Measurements from ENCODE around the gene TTF1.

Gene TTF1

GRCh38 chr9:132365986-132366385 is 40.7 kb downstream of the TTF1 start:
- no peaks in the 10 kb centered on the region for H3K9me3 Mint-ChIP-seq
- no peak overlapping the region for H3K27ac Mint-ChIP-seq
- H3K4me3 Mint-ChIP-seq, result no peak overlapping the region
- no peaks in the 10 kb centered on the region for H3K27me3 Mint-ChIP-seq (ENCODE audit: low read depth)
- H3K36me3 Mint-ChIP-seq (ENCODE audit: low read depth), result no peaks in the 10 kb centered on the region
- peaks cover 3% of the 10 kb centered on the region for H3K4me1 Mint-ChIP-seq (ENCODE audit: low read depth)

DNA sequence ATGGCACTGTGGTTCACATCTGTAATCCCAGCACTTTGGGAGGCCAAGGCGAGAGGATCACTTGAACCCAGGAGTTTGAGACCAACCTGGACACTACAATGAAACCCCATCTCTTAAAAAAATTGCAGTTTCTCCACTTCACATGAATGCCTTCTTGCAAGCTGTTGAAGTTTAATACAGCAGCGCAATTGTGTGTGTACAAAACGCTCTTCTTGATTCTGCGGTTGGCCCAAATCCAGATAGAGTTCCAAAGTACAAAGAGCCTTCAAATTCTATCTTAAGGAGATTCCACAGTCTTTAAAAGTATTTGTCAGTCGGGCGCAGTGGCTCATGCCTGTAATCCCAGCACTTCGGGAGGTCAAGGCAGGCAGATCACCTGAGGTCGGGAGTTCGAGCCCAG is 42.6 kb downstream of the TTF1 start:
- Mint-ChIP-seq H3K4me3 (no peak overlapping the region), H3K4me1 (ENCODE audit: low read depth) (no peaks in the 10 kb centered on the region), H3K27me3 (ENCODE audit: low read depth) (no peaks in the 10 kb centered on the region), H3K36me3 (ENCODE audit: low read depth) (no peaks in the 10 kb centered on the region), H3K27ac (no peak overlapping the region), H3K9me3 (no peaks in the 10 kb centered on the region)

DNA sequence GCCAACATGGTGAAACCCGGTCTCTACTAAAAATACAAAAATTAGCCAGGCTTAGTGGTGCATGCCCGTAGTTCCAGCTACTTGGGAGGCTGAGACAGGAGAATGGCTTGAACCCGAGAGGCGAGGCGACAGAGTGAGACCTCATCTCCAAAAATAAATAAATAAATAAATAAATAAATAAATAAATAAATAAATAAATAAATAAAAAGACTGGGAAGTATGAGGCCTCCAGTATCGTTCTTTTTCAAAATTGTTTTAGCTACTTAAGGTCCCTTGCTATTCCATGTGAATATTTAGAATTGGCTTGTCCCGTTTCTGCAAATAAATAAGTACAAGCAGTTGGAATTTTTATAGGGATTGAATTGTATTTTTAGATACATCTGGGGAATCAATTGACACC is 48.9 kb downstream of the TTF1 start:
- Mint-ChIP-seq H3K4me3 (no peak overlapping the region), H3K4me1 (ENCODE audit: low read depth) (peaks cover 15% of the 10 kb centered on the region), H3K27ac (no peak overlapping the region), H3K9me3 (no peaks in the 10 kb centered on the region), H3K27me3 (ENCODE audit: low read depth) (no peaks in the 10 kb centered on the region), H3K36me3 (ENCODE audit: low read depth) (peaks cover 15% of the 10 kb centered on the region)

DNA sequence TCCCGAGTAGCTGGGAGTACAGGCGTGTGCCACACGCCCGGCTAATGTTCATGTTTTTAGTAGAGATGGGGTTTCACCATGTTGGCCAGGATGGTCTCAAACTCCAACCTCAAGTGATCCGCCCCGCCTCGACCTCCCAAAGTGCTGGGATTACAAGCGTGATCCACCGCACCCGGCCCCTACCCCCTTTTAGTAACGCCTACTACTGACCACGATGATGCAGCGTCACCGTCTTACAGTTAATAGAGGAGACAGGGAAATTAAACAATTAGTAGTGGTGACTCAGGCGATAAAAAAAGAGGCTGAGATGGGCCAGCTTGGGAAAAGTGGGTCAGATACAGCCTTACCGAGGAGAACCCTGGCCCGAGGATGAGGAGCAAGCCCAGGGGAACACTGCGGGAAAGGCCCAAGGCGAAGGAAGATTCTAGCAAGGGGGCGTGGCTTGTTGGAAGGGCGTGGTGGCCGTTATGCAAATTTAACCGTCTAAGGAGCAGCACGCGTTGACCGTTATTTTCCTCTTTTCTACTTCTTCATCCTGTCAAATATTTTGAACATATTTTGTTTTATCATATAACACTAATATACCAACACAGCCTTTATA is 50.2 kb downstream of the TTF1 start:
- Mint-ChIP-seq H3K4me1 (ENCODE audit: low read depth) (peaks cover 27% of the 10 kb centered on the region), H3K9me3 (no peaks in the 10 kb centered on the region), H3K27me3 (ENCODE audit: low read depth) (no peaks in the 10 kb centered on the region), H3K27ac (peak overlapping the region; percentile 62), H3K36me3 (ENCODE audit: low read depth) (peaks cover 26% of the 10 kb centered on the region), H3K4me3 (no peak overlapping the region)

GRCh38 chr9:132354637-132355355 is 51.8 kb downstream of the TTF1 start, which contains the start of gene SETX:
Gene SETX (minus strand): TSS chr9:132354986. CDS start chr9:132349428, 5,558 bp downstream.
- Mint-ChIP-seq H3K4me1 (ENCODE audit: low read depth) (peaks cover 35% of the 10 kb centered on the region), H3K27ac (peak within 1 kb of the TSS; percentile 94), H3K9me3 (no peaks in the 10 kb centered on the region), H3K27me3 (ENCODE audit: low read depth) (no peaks in the 10 kb centered on the region), H3K36me3 (ENCODE audit: low read depth) (peaks cover 34% of the 10 kb centered on the region), H3K4me3 (peak within 1 kb of the TSS; percentile 91)

DNA sequence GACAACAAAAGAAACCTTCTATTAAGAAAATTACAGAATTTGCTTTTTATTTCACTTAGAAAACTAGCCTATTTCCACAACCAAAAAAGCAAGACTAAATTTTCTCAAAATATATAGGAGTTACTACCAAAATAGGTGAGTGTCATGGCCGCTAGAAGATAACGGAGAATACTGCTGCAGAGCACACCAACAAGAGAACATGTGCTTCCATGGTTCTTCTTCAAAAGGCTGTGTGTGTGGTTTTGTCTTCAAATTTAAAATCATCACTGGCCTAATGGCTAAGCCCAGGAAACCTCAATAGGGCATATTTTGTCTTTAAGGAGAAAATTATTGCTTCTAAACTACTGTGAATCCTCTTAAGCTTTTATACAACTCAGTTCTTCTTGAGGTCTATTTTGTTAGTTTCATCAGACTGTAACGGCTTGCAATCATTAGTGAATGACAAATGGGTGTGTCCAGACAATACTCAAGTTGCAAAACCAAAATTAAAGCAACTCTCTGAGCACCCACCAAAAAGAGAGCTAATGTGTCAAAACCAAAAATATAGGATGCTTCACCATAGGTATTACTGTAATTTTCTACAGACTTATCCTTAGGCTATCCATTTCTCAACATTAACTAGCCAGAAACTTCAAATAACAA is 55.1 kb downstream of the TTF1 start:
- H3K36me3 Mint-ChIP-seq (ENCODE audit: low read depth), result peaks cover 48% of the 10 kb centered on the region
- H3K4me3 Mint-ChIP-seq, result peak overlapping the region; percentile 91

DNA sequence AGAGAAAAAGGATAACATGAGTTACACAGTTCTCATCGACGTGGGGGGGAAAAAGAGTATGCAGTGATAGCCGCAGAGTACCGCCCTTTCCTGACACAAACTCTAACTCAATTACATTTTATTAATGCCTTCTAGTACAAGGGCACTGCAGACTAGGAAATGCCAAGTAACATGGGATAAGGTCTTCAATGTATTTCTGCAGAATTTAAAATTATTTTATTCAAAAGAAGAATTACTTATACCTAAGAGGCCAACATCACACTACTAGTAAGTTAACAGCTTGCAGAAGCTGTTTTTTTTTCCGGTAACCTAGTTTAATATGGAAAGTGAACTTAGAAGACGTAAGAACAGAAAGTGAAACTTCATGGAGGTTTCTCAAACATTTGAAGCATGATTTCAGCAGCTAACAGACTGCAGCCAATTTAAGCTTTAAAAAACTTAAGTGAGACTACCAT is 55.8 kb downstream of the TTF1 start:
- H3K27ac Mint-ChIP-seq, result peak overlapping the region; percentile 90
- H3K4me1 Mint-ChIP-seq (ENCODE audit: low read depth), result peaks cover 49% of the 10 kb centered on the region
- peaks cover 52% of the 10 kb centered on the region for H3K36me3 Mint-ChIP-seq (ENCODE audit: low read depth)
- H3K4me3 Mint-ChIP-seq, result peak overlapping the region; percentile 91
- no peaks in the 10 kb centered on the region for H3K9me3 Mint-ChIP-seq
- no peaks in the 10 kb centered on the region for H3K27me3 Mint-ChIP-seq (ENCODE audit: low read depth)

More for the DNA sequence above, 55.1 kb downstream of the TTF1 start:
- Mint-ChIP-seq H3K27ac (peak overlapping the region; percentile 90), H3K9me3 (no peaks in the 10 kb centered on the region), H3K27me3 (ENCODE audit: low read depth) (no peaks in the 10 kb centered on the region), H3K4me1 (ENCODE audit: low read depth) (peaks cover 46% of the 10 kb centered on the region)

- Mint-ChIP-seq H3K36me3 (ENCODE audit: low read depth) (peaks cover 56% of the 10 kb centered on the region), H3K27ac (peak overlapping the region; percentile 17), H3K9me3 (no peaks in the 10 kb centered on the region), H3K27me3 (ENCODE audit: low read depth) (no peaks in the 10 kb centered on the region), H3K4me3 (no peak overlapping the region), H3K4me1 (ENCODE audit: low read depth) (peaks cover 45% of the 10 kb centered on the region)
These were observed 58.0 kb downstream of the TTF1 start for GRCh38 chr9:132348676-132349075.

DNA sequence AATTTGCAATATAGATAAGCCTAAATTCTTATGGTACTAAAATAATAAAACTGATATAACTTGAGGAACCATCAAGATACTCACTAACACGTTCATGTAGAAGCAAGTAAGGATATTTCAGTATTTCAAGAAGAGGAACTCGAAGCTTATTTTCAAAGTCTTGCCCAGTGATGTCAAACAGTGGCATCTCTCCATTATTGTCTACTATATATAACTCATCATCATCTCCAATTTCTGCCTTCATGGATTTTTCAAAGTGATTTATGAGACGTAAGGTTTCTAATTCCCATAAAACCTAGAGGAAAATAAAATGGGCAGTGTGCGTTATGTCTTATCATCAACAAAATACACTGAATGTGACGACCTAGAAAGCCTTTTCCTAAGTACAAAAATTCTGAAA is 60.5 kb downstream of the TTF1 start:
- Mint-ChIP-seq H3K36me3 (ENCODE audit: low read depth) (peaks cover 53% of the 10 kb centered on the region), H3K9me3 (no peaks in the 10 kb centered on the region), H3K4me1 (ENCODE audit: low read depth) (peaks cover 23% of the 10 kb centered on the region), H3K4me3 (no peak overlapping the region), H3K27me3 (ENCODE audit: low read depth) (no peaks in the 10 kb centered on the region), H3K27ac (no peak overlapping the region)

DNA sequence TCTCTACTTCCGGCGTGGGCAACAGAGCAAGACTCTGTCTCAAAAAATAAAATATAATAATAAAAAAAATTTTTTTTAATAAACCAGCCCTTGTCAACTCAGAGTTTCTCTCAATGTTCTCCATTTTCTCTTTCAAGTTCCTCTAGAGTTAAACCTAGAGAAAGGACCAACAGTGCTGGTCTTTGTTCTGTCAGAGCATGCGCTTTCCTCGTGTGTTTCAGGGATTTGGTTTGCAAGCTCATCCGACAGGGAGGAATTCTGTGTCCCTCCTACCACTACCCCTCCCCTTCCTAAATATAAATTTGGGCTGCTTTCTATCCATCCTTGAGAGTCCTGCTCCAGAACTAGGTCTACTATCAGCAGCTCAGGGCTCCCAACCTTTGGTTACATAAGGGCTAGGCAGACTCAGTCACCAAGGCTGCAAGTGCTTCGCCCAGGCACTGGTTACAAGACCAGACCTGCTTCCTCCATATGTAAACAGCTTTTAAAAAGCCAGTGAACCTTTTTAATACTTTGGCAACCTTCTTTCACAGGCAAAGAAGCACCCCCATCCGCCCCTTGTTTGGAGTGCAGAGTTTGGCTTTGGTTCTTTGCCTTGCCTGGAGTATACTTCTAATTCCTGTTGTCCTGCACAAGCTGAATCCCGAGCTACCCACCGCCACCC is 65.3 kb downstream of the TTF1 start:
- peaks cover 11% of the 10 kb centered on the region for H3K4me1 Mint-ChIP-seq (ENCODE audit: low read depth)
- H3K9me3 Mint-ChIP-seq, result no peaks in the 10 kb centered on the region
- H3K4me3 Mint-ChIP-seq, result no peak overlapping the region
- H3K36me3 Mint-ChIP-seq (ENCODE audit: low read depth), result peaks cover 61% of the 10 kb centered on the region
- H3K27ac Mint-ChIP-seq, result peak overlapping the region; percentile 35
- H3K27me3 Mint-ChIP-seq (ENCODE audit: low read depth), result no peaks in the 10 kb centered on the region

DNA sequence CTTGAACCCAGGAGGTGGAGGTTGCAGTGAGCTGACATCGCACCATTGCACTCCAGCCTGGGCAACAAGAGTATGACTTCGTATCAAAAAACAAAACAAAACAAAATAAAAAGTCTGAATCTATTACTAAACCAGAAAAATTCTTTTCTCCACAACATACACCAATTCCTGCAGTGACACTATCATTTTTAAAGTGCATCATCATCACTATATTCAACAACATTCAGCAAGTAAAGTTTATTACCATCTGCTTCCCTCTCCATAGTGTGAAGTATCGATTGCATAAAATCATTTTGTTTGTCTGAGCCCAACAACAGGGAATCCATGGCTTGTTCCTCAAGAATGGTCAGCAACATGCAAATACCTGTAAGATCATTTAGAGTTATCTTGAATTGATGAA is 72.3 kb downstream of the TTF1 start:
- peaks cover 13% of the 10 kb centered on the region for H3K4me1 Mint-ChIP-seq (ENCODE audit: low read depth)
- no peaks in the 10 kb centered on the region for H3K9me3 Mint-ChIP-seq
- no peaks in the 10 kb centered on the region for H3K27me3 Mint-ChIP-seq (ENCODE audit: low read depth)
- H3K36me3 Mint-ChIP-seq (ENCODE audit: low read depth), result peaks cover 65% of the 10 kb centered on the region
- H3K27ac Mint-ChIP-seq, result no peak overlapping the region
- no peak overlapping the region for H3K4me3 Mint-ChIP-seq

GRCh38 chr9:132333556-132333955 is 73.1 kb downstream of the TTF1 start:
- Mint-ChIP-seq H3K27me3 (ENCODE audit: low read depth) (no peaks in the 10 kb centered on the region), H3K4me3 (no peak overlapping the region), H3K4me1 (ENCODE audit: low read depth) (peaks cover 14% of the 10 kb centered on the region), H3K36me3 (ENCODE audit: low read depth) (peaks cover 68% of the 10 kb centered on the region), H3K27ac (no peak overlapping the region), H3K9me3 (no peaks in the 10 kb centered on the region)

DNA sequence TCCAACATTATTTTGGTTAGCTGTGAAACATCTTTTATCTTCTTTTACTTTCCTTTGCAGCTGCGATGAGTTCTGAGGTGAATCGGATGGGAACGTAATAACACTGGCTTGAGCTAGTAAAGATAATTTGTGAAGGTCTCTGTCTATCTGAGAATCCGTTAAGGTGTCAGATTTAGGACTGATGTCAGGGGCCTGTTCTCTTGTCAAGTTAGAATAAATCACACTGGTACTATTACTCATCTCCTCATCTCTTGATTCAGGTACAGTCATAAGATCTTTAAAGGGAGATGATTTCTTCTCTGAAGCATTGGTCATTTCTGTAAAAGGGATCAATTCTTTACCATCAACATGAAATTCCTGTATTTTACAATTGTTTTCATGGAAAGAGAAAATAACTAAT is 78.1 kb downstream of the TTF1 start:
- Mint-ChIP-seq H3K27ac (no peak overlapping the region), H3K27me3 (ENCODE audit: low read depth) (no peaks in the 10 kb centered on the region), H3K36me3 (ENCODE audit: low read depth) (peaks cover 80% of the 10 kb centered on the region), H3K4me3 (no peak overlapping the region), H3K9me3 (no peaks in the 10 kb centered on the region), H3K4me1 (ENCODE audit: low read depth) (peaks cover 29% of the 10 kb centered on the region)

GRCh38 chr9:132327537-132327936 is 79.1 kb downstream of the TTF1 start:
- Mint-ChIP-seq H3K9me3 (no peaks in the 10 kb centered on the region), H3K36me3 (ENCODE audit: low read depth) (peaks cover 83% of the 10 kb centered on the region), H3K4me1 (ENCODE audit: low read depth) (peaks cover 33% of the 10 kb centered on the region), H3K27me3 (ENCODE audit: low read depth) (no peaks in the 10 kb centered on the region), H3K27ac (peak overlapping the region; percentile 13), H3K4me3 (no peak overlapping the region)
